ENCODE data around the gene CAPZA1. TPM values are rescaled to one million over a fixed set of nuclear protein-coding genes. Genes with fewer than 3 reads are reported as not detected.

The CAPZA1 gene
- total RNA-seq, 4 donors from 2014 or later, result 27.1 to 58.1 (median 35.2) TPM

- Histone ChIP-seq H3K9me3 (no peaks in the 10 kb centered on the region), H3K27ac (no peak overlapping the region), H3K4me1 (no peaks in the 10 kb centered on the region), H3K4me3 (no peak overlapping the region), H3K27me3 (no peaks in the 10 kb centered on the region), H3K36me3 (peaks cover 0 to 43% of the 10 kb centered on the region in 2 donors)
- intact Hi-C loops (cut with DNase I; ENCODE audit: low total_unique reads) (no loop called here), in situ Hi-C loops (cut with MboI; ENCODE audit: low sequenced_read_pairs in 4 of 4) (no loop called here)
- ATAC-seq, result no peak
- no peak for TF ChIP-seq POLR2A (IDR thresholded peaks at IDR 0.05)
- TF ChIP-seq, protein P1, sequence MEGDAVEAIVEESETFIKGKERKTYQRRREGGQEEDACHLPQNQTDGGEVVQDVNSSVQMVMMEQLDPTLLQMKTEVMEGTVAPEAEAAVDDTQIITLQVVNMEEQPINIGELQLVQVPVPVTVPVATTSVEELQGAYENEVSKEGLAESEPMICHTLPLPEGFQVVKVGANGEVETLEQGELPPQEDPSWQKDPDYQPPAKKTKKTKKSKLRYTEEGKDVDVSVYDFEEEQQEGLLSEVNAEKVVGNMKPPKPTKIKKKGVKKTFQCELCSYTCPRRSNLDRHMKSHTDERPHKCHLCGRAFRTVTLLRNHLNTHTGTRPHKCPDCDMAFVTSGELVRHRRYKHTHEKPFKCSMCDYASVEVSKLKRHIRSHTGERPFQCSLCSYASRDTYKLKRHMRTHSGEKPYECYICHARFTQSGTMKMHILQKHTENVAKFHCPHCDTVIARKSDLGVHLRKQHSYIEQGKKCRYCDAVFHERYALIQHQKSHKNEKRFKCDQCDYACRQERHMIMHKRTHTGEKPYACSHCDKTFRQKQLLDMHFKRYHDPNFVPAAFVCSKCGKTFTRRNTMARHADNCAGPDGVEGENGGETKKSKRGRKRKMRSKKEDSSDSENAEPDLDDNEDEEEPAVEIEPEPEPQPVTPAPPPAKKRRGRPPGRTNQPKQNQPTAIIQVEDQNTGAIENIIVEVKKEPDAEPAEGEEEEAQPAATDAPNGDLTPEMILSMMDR (IDR thresholded peaks at IDR 0.05 in 4 of 5, conservative IDR thresholded peaks at IDR 0.05 in 1 of 5), result no peak
- DNase-seq, result no peak
Observed at GRCh38 chr1:112581586-112582192, 37.9 kb upstream of the CAPZA1 start.

- in situ Hi-C loops (cut with MboI; ENCODE audit: low sequenced_read_pairs in 4 of 4) (no loop called here), intact Hi-C loops (cut with DNase I; ENCODE audit: low total_unique reads) (no loop called here)
- Histone ChIP-seq H3K27ac (no peak overlapping the region), H3K36me3 (peaks cover 0 to 46% of the 10 kb centered on the region in 2 donors), H3K9me3 (no peaks in the 10 kb centered on the region), H3K4me3 (no peak overlapping the region), H3K27me3 (no peaks in the 10 kb centered on the region), H3K4me1 (no peaks in the 10 kb centered on the region)
- DNase-seq, result no peak
- no peak for TF ChIP-seq POLR2A (IDR thresholded peaks at IDR 0.05)
- TF ChIP-seq, protein P1 (IDR thresholded peaks at IDR 0.05 in 4 of 5, conservative IDR thresholded peaks at IDR 0.05 in 1 of 5), result no peak
- ATAC-seq, result no peak
Observed at GRCh38 chr1:112583366-112583765, 36.3 kb upstream of the CAPZA1 start.

GRCh38 chr1:112589766-112590165 is 29.9 kb upstream of the CAPZA1 start:
- H3K27ac ChIP-seq, result no peak overlapping the region
- intact Hi-C loops (cut with DNase I; ENCODE audit: low total_unique reads) (no loop called here), in situ Hi-C loops (cut with MboI; ENCODE audit: low sequenced_read_pairs in 4 of 4) (no loop called here)
- peaks cover 0 to 38% of the 10 kb centered on the region in 2 donors for H3K36me3 ChIP-seq
- no peaks in the 10 kb centered on the region for H3K9me3 ChIP-seq
- no peak overlapping the region for H3K4me3 ChIP-seq
- H3K4me1 ChIP-seq, result no peaks in the 10 kb centered on the region
- ATAC-seq, result no peak
- DNase-seq, result no peak
- no peaks in the 10 kb centered on the region for H3K27me3 ChIP-seq
- TF ChIP-seq, protein P1 (IDR thresholded peaks at IDR 0.05 in 4 of 5, conservative IDR thresholded peaks at IDR 0.05 in 1 of 5), result no peak
- TF ChIP-seq POLR2A (IDR thresholded peaks at IDR 0.05), result no peak

DNA sequence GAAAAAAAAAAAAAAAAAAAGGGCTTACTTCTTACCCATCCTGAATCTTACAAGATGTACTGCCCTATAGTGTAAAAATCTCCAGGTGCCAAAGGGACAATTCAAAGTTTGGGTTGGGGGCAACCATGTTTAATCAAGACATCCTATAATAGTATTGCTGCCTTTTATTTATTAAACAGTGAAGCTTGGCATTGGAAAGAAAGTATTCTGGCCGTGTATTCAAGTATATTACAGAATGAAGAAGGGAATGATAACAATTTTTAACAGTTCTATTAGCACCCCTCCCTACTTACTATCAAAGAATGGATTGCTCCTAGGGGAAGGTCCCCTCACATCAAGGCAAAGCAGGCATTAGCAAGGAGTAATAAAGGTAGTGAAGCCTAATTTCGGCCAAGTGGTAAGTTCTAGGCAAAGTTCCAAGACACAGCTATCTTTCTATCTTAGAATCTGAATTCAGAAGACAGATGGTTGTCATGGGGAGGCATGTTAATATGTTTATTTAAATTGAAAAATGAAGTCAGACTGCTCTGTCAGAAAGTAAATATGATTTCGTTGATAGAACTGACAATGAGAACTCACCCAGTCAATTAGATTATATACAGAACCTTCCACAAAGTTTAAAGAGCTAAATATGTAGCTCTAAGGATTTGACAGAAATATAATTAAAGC is 25.3 kb upstream of the CAPZA1 start:
- Histone ChIP-seq H3K27me3 (no peaks in the 10 kb centered on the region), H3K4me1 (no peaks in the 10 kb centered on the region), H3K4me3 (no peak overlapping the region), H3K36me3 (peaks cover 0 to 41% of the 10 kb centered on the region in 2 donors), H3K27ac (no peak overlapping the region), H3K9me3 (no peaks in the 10 kb centered on the region)
- intact Hi-C loops (cut with DNase I; ENCODE audit: low total_unique reads), result no loop called here
- DNase-seq, result no peak
- TF ChIP-seq POLR2A (IDR thresholded peaks at IDR 0.05), result no peak
- TF ChIP-seq, protein P1 (IDR thresholded peaks at IDR 0.05 in 4 of 5, conservative IDR thresholded peaks at IDR 0.05 in 1 of 5), result no peak
- in situ Hi-C loops (cut with MboI; ENCODE audit: low sequenced_read_pairs in 4 of 4), result no loop called here
- no peak for ATAC-seq

All from gastrocnemius medialis (tissue), 4 donors.